GM18909 (cell line): ENCODE results near the gene WDPCP.
"Not testable (repeated sequence)": the region's sequence is repeated elsewhere in the genome, so short reads cannot be mapped to it uniquely, and the experiment has no call there.

ENCODE experiments used
- ATAC-seq: cut with Tn5 transposase; IDR thresholded peaks from one replicate; pipeline ENCODE4 v1.9.1; 2021; ENCODE audit warnings: mild to moderate bottlenecking; ENCODE audit not compliant: unreplicated experiment, poor library complexity

The WDPCP gene, protein sequence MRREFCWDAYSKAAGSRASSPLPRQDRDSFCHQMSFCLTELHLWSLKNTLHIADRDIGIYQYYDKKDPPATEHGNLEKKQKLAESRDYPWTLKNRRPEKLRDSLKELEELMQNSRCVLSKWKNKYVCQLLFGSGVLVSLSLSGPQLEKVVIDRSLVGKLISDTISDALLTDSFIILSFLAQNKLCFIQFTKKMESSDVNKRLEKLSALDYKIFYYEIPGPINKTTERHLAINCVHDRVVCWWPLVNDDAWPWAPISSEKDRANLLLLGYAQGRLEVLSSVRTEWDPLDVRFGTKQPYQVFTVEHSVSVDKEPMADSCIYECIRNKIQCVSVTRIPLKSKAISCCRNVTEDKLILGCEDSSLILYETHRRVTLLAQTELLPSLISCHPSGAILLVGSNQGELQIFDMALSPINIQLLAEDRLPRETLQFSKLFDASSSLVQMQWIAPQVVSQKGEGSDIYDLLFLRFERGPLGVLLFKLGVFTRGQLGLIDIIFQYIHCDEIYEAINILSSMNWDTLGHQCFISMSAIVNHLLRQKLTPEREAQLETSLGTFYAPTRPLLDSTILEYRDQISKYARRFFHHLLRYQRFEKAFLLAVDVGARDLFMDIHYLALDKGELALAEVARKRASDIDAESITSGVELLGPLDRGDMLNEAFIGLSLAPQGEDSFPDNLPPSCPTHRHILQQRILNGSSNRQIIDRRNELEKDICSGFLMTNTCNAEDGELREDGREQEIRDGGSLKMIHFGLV

DNA sequence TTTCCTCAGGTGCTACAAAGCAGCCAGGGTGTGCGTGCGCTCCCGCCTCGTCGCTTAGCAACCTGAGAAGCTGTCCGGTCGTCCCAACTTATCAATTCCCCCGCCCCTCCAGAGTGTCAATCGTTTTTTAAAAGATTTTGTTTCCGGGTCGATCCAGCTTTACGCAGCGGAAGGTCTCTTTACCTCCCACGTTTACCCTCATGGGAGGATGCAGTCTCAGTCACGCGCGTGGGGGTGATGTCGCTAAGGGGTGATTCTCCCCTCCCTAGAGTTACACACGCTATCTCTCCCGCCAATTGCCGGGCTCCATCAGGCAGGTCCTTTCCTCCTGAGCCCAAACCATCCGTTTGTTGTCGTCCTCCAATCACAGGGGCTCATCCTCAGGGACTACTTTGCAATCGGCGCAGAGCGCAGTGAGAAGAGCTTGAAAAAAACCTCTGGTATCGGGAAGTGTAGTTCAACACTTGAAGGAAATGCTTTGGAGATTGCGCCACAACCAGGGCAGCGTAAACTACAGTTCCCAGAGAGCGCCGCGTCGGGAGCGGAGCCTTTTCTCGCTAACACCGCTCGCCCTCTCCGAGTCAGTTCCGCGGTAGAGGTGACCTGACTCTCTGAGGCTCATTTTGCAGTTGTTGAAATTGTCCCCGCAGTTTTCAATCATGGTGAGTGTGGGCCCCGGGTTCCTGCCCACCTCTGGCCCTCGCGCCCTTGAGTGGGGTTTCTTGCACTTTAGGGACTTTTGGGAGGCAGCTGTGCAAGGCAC, at the start of gene WDPCP, which contains the start of gene MDH1:
Gene WDPCP (minus strand): TSS at position 93 of the 763 bp plus-strand sequence. CDS start 206 bp downstream, outside the sequence.
Gene MDH1 (plus strand): TSS at position 579 of the 763 bp plus-strand sequence. CDS start 81 bp downstream, at position 660.
- ATAC-seq, result peak; percentile 89

DNA sequence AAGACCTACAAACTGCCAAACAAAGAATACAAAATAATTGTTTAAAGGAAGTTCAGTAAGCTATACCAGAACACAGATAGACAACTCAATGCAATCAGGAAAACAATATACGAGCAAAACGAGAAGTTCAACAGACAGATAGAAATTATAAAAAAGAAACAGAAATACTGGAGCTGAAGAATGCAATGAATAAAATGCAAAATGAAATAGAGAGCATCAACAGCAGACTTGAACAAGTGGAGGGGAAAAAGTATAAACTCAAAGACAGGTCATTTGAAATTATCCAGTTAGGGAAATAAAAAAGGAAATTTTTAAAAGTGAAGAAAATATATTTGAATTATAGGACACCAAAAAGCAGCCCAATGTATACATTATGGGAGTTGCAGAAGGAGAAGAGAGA, 44.1 kb upstream of the WDPCP start:
- no peak for ATAC-seq

GRCh38 chr2:63631501-63631900, 43.2 kb upstream of the WDPCP start:
- ATAC-seq, result no peak

GRCh38 chr2:63628403-63628942, 40.2 kb upstream of the WDPCP start:
- no peak for ATAC-seq

DNA sequence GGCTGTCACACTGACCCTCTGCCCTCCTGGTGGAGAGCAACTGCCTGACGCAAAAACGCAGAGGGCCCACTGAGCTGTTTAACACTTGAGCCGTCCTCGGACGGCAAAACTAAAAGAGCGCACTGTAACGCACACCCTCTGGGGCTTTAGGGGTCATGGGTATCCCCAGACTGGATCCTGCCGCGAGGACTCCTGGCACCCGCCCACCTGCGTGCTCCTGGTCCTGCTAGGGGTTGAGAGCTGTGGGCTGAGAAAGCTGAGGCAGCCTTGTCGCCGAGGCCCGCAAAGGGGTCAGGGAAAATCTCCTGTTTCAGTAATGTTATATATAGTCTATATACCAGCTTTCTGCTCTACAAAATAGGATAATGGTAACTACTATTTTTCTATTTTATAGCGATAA, 39.6 kb upstream of the WDPCP start:
- no peak for ATAC-seq

- ATAC-seq, result not testable (repeated sequence)
Measured at GRCh38 chr2:63623763-63624162, 35.5 kb upstream of the WDPCP start.

- no peak for ATAC-seq
Measured at GRCh38 chr2:63622751-63623150, 34.5 kb upstream of the WDPCP start.

DNA sequence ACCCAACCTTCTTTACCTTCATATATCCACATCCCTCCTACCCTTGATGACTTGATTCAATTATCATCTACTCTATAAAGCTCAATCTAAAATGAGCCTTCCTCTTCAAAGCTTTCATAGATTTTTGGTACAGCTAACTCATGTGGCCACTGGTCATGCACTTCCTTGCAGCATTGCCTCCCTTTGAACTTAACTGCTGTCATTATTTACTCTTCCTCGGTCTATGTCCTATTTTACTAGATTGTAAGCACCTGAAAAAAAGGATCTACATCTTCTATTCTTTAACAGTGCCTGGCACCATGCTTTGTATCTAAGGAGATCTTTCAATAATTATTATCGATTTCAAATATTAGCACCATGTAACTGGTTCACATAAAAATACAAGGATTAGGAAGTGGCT, 31.1 kb upstream of the WDPCP start:
- no peak for ATAC-seq

- no peak for ATAC-seq
Measured at GRCh38 chr2:63617366-63617765, 29.1 kb upstream of the WDPCP start.

DNA sequence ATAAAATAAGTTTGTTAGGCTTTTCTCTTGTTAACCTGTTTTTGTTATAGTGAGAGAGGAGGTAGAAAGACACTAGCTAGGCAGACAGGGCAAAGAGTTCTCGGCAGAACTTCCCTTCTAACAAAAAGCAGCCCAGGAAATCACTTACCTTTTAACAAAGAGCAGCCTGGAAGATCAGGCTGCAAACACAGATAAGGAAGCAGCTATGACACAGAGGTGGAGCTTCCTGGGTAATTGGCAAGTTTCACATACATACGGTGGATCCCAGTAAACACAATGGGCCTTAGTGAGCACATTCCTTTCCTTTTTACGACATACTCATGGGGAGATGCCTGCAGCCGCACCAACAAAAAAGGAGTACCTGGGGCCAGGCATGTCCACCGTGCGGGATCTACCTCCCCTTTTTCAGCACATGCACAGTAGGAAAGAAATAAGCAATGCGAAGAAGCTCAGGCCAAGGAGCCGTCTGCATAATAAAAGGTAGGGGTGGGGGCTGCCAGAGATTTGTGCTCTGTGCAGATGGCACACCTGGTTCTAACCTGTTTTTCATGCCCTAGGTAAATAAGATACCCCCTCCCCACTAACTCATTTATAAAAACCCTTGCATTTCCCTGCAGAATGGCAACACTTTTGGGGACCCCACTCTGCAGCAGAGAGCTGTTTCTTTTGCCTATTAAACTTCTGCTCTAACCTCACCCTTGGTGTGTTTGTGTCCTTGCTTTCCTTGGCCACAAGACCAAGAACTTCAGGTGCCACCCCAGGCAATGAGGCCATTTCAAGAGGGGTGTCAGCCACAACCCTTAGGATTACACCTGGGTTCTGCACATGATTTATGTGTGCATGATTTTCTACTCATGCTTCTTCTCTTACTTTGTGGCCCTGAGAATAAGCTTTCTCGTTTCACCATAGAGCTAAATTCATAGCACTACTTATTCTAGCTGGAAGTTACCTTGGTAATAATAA, 27.0 kb upstream of the WDPCP start:
- ATAC-seq, result no peak

DNA sequence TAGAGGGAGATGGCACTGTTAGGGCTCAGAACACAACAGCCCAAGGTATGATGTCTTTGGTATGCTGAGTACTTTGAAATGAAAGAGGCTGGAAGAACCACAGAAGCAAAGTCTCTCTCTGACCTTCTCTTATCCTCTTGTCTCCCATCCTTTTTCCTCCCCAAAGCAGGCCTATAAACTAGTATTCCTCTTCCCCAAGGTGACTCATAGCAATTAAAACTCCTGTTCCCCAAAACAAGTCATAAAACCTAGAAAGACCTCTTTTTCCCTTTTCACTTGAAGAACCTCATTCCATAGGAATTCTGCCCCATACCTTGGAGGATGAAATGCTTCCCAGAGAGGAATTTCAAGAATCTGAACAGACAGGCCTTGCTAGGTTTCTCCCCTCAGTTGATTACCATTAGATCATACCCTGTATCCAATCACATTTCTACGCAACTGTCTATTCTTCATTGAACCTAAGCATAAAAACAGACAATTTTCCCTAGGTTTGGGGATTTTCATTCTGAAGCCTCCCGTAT, 26.2 kb upstream of the WDPCP start:
- ATAC-seq, result no peak

DNA sequence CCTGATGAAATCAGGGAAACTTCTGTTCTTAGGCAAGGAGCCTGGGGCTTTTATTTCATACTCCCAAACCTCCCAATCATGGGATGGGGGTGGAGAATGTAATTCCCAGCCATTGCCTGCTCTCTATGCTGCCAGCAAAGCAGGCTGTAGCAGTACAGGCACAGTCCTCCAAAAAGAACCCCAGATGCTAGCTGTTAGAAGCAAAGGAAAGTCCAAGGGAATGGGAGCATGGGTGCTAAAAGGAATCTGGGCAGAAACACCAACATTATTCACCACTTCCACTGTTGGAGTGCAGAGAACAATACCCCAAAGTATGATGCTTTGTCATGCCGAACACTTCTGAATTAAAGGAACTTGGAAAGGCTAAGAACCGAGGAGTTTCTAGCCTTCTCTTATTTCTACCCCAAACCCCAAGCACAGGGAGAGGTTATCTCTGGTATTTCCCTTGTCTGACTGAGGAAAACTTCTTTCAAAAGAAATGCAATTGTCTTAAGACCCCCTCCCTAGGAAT, 25.2 kb upstream of the WDPCP start:
- no peak for ATAC-seq

DNA sequence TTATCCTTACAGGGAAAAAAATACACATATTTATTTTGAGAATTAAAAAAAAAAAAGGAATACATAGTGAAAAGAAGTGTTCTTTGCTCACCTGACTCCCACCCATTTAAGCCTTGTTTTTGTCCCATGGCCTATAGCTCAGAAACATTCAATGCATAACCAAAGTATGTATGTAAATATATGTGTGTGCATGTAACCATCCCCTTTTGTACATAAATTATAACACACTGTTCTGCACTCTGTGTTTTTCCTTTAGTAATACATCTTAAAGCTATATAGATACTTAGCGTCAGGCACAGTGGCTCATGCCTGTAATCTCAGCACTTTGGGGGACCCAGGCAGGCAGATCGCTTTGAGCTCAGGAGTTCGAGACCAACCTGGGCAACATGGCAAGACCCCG, 22.2 kb upstream of the WDPCP start:
- no peak for ATAC-seq

DNA sequence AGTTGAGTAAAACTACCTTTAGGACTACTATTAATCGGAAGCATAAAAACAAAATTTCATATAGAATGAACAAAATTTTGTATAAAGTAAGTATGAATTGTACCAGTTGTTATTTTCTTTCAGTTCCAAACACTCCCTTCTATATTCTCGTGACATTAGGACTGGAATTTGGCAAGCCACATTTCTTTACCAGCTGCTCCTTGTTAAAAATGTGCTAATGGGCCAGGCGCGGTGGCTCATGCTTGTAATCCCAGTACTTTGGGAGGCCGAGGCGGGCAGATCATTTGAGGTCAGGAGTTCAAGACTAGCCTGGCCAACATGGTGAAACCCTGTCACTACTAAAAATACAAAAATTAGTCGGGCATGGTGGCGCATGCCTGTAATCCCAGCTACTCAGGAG, 20.6 kb upstream of the WDPCP start:
- not testable (repeated sequence) for ATAC-seq

DNA sequence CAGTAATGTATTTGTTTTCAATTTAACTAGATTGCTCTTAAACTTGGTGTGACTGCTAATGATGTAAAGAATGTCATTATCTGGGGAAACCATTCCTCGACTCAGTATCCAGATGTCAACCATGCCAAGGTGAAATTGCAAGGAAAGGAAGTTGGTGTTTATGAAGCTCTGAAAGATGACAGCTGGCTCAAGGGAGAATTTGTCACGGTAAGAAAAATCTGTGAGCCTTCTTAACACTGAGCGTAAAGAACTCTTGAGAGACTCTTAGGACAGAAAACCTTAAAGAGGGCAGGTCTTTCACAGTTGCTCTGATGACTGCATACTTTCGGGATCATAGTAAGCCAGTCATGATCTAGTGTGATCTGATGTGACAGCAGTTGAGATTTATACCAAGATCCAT, 16.4 kb upstream of the WDPCP start:
- ATAC-seq, result no peak

DNA sequence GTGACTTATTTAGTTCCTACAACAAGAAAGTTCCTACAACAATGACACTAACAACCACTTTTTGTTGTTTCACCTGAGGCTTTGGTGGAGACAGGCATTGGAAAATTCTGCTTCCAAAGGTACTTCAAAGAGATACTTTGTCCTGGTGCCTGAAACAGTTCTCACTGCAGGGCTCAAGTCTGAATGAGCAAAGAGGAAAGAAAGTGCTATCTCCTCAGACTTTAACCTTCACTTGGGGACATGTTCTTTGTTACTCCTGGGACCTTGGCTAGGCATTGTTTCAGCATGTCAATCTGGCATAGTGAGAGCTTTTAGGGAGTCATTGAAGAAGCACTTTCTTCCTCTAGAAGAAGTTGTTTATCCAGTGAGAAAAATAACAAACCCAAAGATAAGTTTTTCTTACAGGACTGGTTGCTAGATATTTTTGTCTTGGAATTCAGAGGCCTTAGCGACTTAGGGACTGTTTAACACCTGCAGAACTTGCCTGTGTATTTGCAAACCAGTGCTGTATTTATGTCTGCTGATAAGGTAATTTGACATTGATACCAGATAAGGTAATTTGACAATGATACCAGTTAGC, 12.7 kb upstream of the WDPCP start:
- ATAC-seq, result no peak

GRCh38 chr2:63598981-63599380, 10.7 kb upstream of the WDPCP start:
- ATAC-seq, result no peak

GRCh38 chr2:63596401-63596883, 8.2 kb upstream of the WDPCP start:
- ATAC-seq, result no peak
